Measurements from ENCODE around the gene FXYD1.

The FXYD1 gene

GRCh38 chr19:35157431-35157830 is 18.8 kb downstream of the FXYD1 start:
- Mint-ChIP-seq H3K27ac (no peak overlapping the region), H3K9me3 (peaks cover 4% of the 10 kb centered on the region), H3K4me1 (peaks cover 19% of the 10 kb centered on the region), H3K27me3 (ENCODE audit: low read depth) (peaks cover 72% of the 10 kb centered on the region), H3K4me3 (no peak overlapping the region), H3K36me3 (ENCODE audit: low read depth) (no peaks in the 10 kb centered on the region)
- TF ChIP-seq CTCF (IDR thresholded peaks at IDR 0.05; ENCODE audit: unreplicated experiment in 3 of 3): no peak

- TF ChIP-seq CTCF (IDR thresholded peaks at IDR 0.05; ENCODE audit: unreplicated experiment in 3 of 3): no peak
- H3K4me3 Mint-ChIP-seq: no peak overlapping the region
- H3K27ac Mint-ChIP-seq: no peak overlapping the region
- peaks cover 6% of the 10 kb centered on the region for H3K4me1 Mint-ChIP-seq
- peaks cover 52% of the 10 kb centered on the region for H3K27me3 Mint-ChIP-seq (ENCODE audit: low read depth)
- H3K36me3 Mint-ChIP-seq (ENCODE audit: low read depth): no peaks in the 10 kb centered on the region
- peaks cover 16% of the 10 kb centered on the region for H3K9me3 Mint-ChIP-seq
These were observed 21.0 kb downstream of the FXYD1 start for GRCh38 chr19:35159606-35160005.

GRCh38 chr19:35160629-35161433 is 22.2 kb downstream of the FXYD1 start:
- peaks cover 21% of the 10 kb centered on the region for H3K9me3 Mint-ChIP-seq
- H3K4me3 Mint-ChIP-seq: no peak overlapping the region
- H3K27ac Mint-ChIP-seq: no peak overlapping the region
- H3K36me3 Mint-ChIP-seq (ENCODE audit: low read depth): peaks cover 4% of the 10 kb centered on the region
- TF ChIP-seq CTCF (IDR thresholded peaks at IDR 0.05; ENCODE audit: unreplicated experiment in 3 of 3): no peak
- H3K4me1 Mint-ChIP-seq: no peaks in the 10 kb centered on the region
- H3K27me3 Mint-ChIP-seq (ENCODE audit: low read depth): peaks cover 40% of the 10 kb centered on the region

- no peaks in the 10 kb centered on the region for H3K4me1 Mint-ChIP-seq
- peaks cover 34% of the 10 kb centered on the region for H3K27me3 Mint-ChIP-seq (ENCODE audit: low read depth)
- H3K27ac Mint-ChIP-seq: no peak overlapping the region
- H3K36me3 Mint-ChIP-seq (ENCODE audit: low read depth): peaks cover 10% of the 10 kb centered on the region
- H3K4me3 Mint-ChIP-seq: no peak overlapping the region
- TF ChIP-seq CTCF (IDR thresholded peaks at IDR 0.05; ENCODE audit: unreplicated experiment in 3 of 3): no peak
- peaks cover 26% of the 10 kb centered on the region for H3K9me3 Mint-ChIP-seq
These were observed 22.8 kb downstream of the FXYD1 start for GRCh38 chr19:35161434-35161743.

GRCh38 chr19:35162471-35163326 is 24.1 kb downstream of the FXYD1 start:
- Mint-ChIP-seq H3K4me3 (no peak overlapping the region), H3K27ac (no peak overlapping the region), H3K9me3 (peaks cover 28% of the 10 kb centered on the region), H3K36me3 (ENCODE audit: low read depth) (peaks cover 13% of the 10 kb centered on the region), H3K27me3 (ENCODE audit: low read depth) (peaks cover 21% of the 10 kb centered on the region), H3K4me1 (no peaks in the 10 kb centered on the region)
- TF ChIP-seq CTCF (IDR thresholded peaks at IDR 0.05; ENCODE audit: unreplicated experiment in 3 of 3): no peak

Data from nephron (organoid).